Stimulated activated CD8-positive, alpha-beta memory T cell treated with anti-CD3 and anti-CD28 coated beads, Interleukin-7, amount 100 ng/mL, for 1 hour (primary cell): ENCODE data around the gene NBPF1.
"Not testable (repeated sequence)": the region's sequence is repeated elsewhere in the genome, so short reads cannot be mapped to it uniquely, and the experiment has no call there.

Experiments used
- DNase-seq, 2 donors: peaks; one replicate each; pipeline ENCODE4 v3.0.0-alpha.2; 2020; ENCODE audit warnings: low read depth in 2 of 2

NBPF1 gene

GRCh38 chr1:16621681-16622315 is 8.4 kb upstream of the NBPF1 start:
- DNase-seq: not testable (repeated sequence)

GRCh38 chr1:16621300-16621658 is 7.9 kb upstream of the NBPF1 start:
- no peak for DNase-seq

- not testable (repeated sequence) for DNase-seq
Measured at GRCh38 chr1:16619803-16620501, 6.6 kb upstream of the NBPF1 start.

GRCh38 chr1:16618719-16619118 is 5.4 kb upstream of the NBPF1 start:
- no peak for DNase-seq

- DNase-seq: no peak
Measured at GRCh38 chr1:16617778-16618580, 4.6 kb upstream of the NBPF1 start.

GRCh38 chr1:16617114-16617631 is 3.8 kb upstream of the NBPF1 start:
- DNase-seq: no peak

GRCh38 chr1:16615253-16616252 is 2.2 kb upstream of the NBPF1 start:
- no peak for DNase-seq

- no peak for DNase-seq
Measured at GRCh38 chr1:16614361-16615252, 1.2 kb upstream of the NBPF1 start.

- DNase-seq: no peak
Measured at GRCh38 chr1:16612332-16613172, 812 bp downstream of the NBPF1 start.

GRCh38 chr1:16611981-16612331 is 1.4 kb downstream of the NBPF1 start:
- DNase-seq: not testable (repeated sequence)

- DNase-seq: not testable (repeated sequence)
Measured at GRCh38 chr1:16611164-16611563, 2.2 kb downstream of the NBPF1 start.

GRCh38 chr1:16610553-16610952 is 2.8 kb downstream of the NBPF1 start:
- not testable (repeated sequence) for DNase-seq

- not testable (repeated sequence) for DNase-seq
Measured at GRCh38 chr1:16609761-16610160, 3.6 kb downstream of the NBPF1 start.

GRCh38 chr1:16608838-16609560 is 4.4 kb downstream of the NBPF1 start:
- no peak for DNase-seq

- DNase-seq: not testable (repeated sequence)
Measured at GRCh38 chr1:16607853-16608815, 5.2 kb downstream of the NBPF1 start.

- no peak for DNase-seq
Measured at GRCh38 chr1:16607433-16607851, 5.9 kb downstream of the NBPF1 start.

GRCh38 chr1:16606666-16607432 is 6.5 kb downstream of the NBPF1 start:
- DNase-seq: not testable (repeated sequence)
